Measurements from ENCODE around the gene TINAG.

DNA sequence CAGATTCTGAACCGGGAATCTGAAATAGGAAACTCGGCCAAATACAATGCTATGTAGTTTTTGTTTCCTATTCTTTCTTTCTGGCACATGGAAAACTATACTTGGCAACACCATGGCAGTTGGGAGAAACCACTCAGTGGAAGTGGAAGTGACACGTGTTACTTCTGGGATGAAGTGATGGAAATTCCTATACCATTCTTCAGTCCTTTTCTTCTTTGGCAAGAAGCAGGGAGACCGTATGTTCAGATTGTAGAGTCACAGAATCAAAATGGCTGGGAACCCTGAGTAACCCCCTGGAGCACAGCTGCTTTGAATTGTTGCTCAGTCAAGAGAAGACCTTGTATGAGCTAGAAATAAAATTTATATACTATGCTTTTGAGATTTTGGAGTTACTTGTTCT lies 18.8 kb upstream of the TINAG start:
- TF ChIP-seq CTCF (IDR thresholded peaks at IDR 0.05; ENCODE audit: insufficient read depth, low read length, poor library complexity, severe bottlenecking) (no peak), EZH2phosphoT487 (conservative IDR thresholded peaks at IDR 0.05; ENCODE audit: low read length) (no peak)
